ENCODE measurements around the gene NEK6.

DNA sequence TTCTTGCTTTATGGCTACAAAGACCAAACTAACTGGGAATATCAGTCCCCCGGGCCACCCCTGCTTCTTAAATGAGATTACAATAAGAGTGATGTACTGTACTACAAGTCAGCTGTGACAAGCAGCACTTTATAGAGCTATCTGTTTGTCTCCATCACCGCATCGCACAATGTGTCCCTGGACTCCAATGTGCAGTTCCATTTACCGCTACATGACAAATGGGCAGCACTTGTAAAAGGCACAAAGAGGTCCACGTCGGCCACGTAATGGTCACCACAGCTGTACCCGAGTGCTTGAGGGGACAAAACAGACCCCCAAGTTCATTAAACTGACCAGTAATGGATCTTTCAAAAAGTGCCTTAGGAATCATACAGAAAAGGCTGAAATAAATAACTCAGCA is 103.4 kb downstream of the NEK6 start:
- TF ChIP-seq, protein P1, sequence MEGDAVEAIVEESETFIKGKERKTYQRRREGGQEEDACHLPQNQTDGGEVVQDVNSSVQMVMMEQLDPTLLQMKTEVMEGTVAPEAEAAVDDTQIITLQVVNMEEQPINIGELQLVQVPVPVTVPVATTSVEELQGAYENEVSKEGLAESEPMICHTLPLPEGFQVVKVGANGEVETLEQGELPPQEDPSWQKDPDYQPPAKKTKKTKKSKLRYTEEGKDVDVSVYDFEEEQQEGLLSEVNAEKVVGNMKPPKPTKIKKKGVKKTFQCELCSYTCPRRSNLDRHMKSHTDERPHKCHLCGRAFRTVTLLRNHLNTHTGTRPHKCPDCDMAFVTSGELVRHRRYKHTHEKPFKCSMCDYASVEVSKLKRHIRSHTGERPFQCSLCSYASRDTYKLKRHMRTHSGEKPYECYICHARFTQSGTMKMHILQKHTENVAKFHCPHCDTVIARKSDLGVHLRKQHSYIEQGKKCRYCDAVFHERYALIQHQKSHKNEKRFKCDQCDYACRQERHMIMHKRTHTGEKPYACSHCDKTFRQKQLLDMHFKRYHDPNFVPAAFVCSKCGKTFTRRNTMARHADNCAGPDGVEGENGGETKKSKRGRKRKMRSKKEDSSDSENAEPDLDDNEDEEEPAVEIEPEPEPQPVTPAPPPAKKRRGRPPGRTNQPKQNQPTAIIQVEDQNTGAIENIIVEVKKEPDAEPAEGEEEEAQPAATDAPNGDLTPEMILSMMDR (IDR thresholded peaks at IDR 0.05) = no peak
- TF ChIP-seq POLR2A (IDR thresholded peaks at IDR 0.05) = no peak

Data from testis (tissue), 2 donors.